GM19025 (cell line): ENCODE data around the gene APBA2.

Experiments used
- ATAC-seq: cut with Tn5 transposase; IDR thresholded peaks from one replicate; pipeline ENCODE4 v1.9.1; 2021; ENCODE audit warnings: mild to moderate bottlenecking, low read depth, moderate library complexity; ENCODE audit not compliant: unreplicated experiment

Gene APBA2

DNA sequence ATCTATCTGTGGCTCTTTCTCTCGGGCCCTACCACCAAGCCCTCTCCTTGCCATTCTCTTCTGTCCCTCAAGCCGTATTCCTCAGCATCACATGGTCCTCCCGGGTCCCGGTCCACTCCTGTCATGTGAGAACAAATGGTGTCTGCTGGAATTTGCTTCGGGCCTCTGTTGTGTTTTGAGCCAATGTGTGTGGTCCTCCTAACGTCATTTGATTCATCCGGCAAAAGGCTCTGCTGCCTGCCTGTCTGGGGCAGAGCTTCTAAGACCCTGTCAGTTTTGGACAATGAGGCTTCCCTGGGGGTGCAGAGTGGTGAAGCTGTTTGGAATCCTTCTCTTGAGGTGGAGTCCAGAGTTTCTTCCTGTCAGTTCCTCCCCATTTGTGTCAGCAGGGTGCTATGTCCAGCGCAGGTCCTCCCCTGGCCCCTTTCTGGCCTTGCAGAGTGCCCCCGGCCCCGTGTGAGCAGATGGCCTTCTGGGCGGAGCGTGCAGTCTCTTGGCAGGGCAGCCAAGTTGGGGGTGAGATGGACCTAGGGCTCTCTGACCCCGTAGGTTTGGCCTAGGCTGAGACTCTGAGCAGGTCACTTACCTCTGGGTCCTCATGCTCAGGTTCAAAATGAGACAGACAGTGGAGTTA is 93.6 kb downstream of the APBA2 start:
- ATAC-seq = no peak

DNA sequence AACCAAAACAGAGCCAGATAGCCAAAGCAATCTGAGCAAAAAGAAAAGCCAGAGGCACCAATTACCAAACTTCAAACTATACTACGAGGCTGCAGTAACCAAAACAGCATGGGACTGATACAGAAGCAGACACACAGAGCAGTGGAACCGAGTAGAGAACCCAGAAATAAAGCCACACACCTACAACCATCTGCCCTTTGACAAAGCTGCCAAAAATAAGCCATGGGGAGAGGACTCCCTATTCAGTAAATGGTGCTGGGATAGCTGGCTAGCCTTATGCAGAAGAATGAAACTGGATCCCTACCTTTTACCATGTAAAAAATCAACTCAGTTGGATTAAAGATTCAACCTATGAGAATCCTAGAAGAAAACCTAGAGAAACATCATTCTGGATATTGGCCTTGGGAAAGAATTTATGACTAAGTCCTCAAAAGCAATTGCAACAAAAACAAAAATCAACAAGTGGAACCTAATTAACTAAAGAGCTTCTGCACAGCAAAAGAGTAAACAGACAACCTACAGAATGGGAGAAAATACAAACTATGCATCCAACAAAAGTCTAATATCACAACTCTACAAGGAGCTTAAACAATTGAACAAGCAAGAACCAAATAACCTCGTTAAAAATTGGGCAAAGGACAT is 95.1 kb downstream of the APBA2 start:
- ATAC-seq = no peak

DNA sequence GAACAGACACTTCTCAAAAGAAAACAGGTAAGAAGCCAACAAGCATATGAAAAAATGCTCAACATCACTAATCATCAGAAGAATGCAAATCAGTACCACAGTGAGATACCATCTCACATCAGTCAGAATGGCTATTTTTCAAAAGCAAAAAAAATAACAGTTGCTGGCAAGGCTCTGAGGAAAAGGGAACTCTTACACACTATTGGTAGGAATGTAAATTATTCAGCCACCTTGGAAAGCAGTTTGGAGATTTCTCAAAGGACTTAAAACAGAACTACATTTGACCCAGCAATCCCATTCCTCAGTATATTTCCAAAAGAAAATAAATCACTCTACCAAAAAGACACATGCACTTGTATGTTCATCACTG is 95.6 kb downstream of the APBA2 start:
- ATAC-seq = no peak

DNA sequence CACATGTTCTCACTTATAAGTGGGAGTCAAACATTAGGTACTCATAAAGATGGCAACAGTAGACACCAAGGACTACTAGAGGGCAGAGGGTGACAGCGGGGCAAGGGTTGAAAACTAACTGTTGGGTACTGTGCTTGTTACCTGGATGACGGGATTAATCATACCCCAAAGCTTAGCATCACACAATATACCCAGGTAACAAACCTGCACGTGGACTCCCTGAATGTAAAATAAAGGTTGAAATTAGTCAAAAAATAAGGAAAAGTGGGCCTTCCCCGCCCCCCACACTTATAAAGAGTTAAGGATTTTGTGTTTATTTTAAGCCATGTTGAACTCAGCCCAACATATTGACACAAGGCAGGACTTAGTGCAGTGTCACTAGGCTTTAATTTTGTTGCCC is 96.1 kb downstream of the APBA2 start:
- ATAC-seq = no peak

DNA sequence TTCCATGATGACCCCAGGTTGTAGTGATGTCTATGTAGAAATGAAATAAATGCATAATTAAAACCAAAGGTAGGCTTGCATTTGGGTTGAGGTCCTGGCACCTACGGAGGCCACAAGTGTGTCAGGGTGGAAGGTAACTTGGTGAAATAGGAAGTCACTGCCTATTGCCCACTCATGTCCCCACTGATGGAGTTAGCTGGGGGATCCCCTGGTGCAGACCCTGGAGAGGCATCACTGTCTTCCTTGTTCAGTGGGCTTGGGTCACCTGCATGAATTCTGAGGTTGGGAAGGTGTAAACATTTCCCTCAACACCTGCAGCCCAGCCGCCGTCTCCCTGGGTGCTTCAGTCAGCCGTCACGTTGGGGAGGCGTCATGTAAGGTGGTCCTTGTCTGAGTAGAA is 97.1 kb downstream of the APBA2 start:
- ATAC-seq = no peak

DNA sequence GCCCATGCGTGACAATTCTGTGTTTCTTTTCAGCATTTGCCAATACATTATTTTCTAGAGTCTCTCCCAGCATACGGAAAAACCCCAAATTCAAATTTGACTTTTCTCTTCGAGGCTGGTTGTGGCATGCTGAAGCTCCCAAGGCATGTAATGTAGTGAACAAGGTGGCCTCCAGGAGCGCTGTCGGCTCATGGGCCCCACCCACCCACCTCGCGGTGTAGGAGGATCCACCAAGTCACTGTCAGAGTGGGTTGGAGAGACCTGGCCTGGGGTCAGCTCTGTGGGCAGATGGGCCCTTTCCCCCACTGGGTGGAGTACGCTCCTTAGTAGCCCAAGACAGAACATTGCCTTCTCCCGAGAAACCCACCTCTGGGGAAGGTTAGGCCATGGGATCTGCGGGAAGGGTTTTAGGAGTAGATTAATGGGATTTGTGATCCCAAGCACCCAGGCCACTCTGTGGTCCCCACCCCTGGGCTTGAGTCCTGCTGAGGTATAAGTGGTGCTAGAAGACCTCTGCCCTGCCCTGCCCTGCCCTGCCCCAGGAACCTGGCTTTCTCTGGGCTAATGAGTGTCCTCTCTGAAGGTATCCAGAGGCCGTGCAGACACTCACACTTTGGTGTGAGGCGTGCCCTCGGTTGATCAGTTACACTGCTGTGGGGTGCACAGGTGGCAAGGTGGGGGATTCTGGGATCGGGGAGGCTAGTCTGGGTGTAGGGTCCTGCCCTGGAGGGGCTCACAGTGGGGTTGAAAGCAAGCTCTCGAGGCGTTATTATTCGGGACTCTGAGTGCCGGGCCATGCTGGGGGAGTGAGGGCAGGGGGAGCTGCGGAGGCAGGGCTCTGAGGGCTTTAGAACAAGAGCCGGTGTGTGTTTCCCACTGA is 97.9 kb downstream of the APBA2 start:
- no peak for ATAC-seq

DNA sequence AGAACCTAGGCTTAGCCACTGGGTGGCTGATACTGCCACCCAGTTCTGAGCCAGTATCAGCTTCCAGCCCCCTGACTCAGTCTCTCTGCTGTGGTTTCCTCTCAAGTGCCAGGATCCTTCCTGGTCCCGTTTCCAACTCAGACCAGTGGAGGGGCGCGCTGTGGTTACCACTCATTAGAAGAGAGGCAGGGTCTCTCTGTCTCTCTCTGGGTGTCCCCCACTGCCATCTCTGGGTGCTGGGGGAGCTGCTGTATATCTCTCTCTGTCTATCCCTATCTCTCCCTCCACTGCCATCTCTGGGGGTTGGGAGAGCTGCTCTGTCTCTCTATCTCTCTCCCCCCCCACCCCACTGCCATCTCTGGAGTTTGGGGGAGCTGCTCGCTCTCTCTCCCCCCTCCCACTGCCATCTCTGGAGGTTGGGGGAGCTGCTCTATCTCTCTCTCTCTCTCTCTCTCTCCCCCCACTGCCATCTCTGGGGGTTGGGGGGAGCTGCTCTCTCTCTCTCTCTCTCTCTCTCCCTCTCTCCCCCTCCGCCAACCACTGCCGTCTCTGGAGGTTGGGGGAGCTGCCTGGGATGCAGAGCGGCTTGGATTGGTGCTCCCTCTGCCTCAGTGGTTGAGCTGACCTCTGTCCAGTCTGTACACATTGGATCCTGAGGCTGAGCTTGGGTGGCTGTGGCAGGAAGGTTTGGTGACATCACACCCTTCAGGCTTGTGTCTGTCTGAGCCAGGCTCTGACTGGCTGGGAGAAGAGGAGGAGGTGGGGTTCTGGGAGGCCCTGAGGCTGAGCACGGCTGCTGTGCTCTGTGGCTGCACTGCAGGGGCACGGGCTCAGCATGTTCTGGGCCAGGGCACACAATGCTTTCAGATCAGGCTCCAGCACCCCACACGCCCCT is 98.9 kb downstream of the APBA2 start:
- ATAC-seq = no peak

DNA sequence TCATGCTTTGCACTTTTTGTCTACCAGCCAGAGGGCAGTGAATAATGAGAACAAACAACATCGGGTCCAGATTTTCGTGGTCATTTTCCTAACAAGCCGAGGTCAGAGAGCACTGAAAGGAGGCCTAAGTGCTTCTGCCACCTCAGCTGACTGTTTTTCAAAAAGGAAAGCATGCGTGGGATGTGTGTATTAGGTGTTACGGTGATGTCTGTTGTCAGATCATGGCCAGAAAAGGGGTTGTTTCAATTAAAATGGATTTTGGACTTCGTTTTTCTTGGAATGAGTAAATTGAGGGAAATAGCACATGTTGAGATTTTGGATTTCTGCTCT is 99.5 kb downstream of the APBA2 start:
- ATAC-seq = no peak

DNA sequence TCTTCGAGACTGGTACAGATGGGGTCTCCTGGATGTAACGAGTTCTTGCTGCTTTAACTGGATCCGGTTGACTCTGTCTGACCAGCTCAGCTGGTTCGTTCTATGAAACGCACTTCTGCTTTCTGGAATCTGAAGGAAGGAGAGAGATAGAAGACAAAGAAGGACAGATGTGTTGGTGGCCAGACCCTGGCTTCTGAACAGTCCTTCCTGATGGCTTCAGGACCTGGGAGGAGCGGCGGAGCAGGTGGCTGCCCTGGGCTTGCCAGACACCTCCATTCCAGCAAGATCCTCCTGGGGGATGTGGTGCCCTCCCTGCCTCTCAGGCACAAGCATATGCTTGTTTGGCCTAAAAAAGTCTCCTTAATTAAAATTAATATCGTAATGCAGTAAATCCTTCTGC is 99.9 kb downstream of the APBA2 start:
- ATAC-seq = no peak

DNA sequence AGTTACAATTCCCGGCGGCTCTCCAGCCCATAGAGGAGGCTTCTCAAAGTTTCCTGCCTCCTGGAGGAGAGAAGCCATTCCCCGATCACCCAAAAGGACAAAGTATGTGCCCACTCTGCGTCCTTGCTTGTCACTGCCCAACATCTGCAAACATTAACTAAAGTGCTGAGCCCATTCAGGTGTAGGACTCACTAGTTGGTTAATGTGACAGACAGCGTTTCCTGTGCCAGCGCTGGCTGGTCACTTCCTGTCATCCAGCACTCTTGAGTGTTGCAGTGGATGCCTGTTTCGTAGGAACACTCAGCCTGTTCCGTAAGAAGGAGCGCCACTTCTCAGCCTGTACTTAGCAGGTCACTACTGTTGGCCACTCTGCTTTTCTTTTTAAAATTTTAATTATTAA is 100.3 kb downstream of the APBA2 start:
- ATAC-seq = no peak

DNA sequence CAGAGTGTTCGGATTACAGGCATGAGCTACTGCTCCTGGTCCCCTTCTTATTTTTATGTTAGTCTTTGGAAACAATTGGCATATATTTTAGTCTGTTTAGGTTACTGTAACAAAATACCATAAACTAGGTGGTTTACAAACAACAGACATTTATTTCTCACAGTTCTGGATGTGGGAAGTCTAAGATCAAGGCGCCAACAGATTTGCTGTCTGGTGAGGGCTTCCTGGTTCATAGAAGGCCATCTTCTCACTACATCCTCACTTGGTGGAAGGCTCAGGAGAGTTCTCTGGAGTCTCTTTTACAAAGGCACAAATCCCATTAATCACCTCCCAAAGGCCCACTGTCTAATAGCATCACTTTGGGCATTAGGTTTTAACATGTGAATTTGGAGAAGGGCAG is 101.0 kb downstream of the APBA2 start:
- ATAC-seq = no peak

DNA sequence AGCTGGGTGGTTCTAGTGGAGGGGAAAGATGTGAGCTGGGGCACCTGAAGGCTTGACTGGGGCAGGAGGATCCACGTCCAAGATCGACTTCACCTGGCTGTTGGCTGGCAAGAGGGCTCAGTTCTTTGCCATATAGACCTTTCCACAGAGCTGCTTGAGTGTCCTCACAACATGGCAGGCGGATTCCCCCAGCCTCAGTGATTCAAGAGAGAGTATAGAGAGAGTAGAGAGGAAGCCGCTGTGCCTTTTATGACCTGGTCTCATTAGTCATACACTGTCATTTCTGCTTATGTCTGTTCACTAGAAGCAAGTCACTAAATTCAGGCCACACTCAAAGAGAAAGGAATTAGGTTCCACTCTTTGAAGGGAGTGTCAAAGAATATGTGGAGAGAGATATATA is 101.6 kb downstream of the APBA2 start:
- no peak for ATAC-seq

DNA sequence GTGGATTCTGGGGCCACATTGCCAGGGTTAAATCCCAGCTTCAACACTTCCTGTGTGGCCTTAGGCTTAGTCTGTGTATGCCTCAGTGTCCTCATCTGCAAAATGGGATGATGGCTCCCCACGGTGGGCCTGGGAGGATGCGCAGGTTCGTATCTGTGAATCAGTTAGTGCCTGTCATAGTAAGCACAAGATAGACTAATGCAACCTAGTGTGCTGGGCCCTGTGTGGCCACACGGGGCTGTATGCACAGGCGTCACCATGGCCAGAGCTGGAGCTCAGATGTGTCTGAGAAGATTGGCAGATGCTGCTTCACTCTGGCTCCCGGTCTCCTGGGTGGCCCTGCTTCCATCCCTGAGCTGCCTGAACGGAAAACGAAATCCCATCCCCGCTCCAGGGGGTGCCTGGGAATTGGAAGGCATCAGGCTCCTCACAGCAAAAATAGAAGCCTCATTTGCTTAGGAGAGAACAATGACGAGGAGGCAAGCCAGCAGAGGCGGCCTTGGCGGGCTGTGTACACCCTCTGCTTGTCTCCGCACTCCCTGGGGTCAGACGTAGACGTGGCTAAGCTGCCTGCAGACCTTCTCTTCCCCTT is 103.6 kb downstream of the APBA2 start:
- no peak for ATAC-seq

DNA sequence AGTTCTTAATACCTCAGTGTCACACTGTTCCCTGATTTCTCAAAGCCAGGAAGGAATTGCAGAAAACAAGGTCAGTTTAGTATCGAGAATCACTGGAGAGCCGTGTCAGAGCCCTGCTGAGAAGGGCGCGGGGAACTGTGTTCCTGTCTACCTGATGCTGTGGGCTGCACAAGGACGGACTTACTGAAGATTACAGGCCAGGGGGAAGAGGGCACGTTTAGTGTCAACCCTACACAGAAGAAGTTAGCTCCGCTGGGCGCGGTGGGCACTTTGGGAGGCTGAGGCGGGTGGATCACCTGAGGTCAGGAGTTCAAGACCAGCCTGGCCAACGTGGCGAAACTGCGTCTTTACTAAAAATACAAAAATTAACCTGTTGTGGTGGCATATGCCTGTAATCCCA is 104.1 kb downstream of the APBA2 start:
- ATAC-seq = no peak

DNA sequence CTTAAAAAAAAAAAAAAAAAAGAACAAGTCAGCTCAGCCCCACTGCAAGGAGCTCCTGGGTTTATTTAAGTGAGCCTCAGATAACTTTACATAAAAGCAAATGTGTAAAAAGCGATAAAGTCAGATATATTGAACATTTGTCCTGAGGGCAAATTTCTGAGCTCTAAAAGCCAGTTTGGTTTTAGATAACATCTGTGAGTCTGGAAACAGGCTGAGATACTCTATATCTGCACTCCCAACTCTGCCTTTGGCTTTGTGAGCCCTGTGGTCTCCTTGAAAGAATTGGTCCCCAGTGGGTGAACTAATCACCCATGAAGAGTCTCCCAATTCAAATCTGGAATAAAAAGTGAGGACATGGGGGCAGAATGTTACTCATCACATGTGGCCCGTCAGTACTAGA is 104.6 kb downstream of the APBA2 start:
- no peak for ATAC-seq

DNA sequence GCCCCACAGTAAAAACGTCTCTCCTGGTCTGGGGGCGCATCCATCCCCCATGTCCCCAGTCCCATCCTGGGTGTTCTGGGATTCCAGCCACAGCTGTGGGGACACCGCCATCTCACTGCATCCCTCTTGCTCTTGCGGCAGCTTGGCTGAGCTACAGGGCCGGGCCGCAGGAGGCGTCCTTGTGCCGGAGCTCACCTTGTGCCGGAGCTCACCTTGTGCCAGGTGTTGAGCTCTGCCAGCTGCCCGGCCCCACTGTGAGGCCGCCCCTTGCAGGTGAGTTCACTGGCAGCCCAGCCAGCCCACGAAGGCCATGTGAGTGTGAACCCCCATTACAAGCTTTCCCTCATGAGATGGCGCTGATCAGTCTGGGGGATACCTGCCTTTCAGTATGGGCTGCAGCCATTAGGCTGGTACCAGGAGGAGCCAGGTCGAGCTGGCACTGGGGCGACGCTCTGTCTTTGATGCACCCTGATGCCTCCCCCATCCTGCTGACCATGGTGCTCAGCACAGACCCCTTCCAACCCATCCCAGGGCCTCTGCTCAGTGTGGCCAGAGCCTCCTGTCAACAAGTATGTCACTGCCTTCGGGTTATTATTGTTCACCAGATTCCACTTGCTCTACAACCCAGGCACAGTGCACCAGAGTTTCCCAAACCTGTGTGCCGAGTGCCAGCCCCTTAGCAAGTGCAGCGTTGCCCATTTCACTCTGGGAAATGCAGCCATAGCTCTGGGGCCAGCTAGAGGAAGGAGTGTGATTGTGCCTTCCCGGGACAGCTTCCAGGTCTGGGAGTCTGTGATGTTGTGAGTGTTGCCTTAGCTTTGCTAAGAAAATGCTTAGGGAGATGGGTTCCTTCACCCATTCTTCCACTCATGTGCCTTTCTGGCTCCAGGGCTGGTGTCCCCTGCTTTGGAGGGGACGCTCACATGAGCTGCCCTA is 105.7 kb downstream of the APBA2 start:
- ATAC-seq = no peak

DNA sequence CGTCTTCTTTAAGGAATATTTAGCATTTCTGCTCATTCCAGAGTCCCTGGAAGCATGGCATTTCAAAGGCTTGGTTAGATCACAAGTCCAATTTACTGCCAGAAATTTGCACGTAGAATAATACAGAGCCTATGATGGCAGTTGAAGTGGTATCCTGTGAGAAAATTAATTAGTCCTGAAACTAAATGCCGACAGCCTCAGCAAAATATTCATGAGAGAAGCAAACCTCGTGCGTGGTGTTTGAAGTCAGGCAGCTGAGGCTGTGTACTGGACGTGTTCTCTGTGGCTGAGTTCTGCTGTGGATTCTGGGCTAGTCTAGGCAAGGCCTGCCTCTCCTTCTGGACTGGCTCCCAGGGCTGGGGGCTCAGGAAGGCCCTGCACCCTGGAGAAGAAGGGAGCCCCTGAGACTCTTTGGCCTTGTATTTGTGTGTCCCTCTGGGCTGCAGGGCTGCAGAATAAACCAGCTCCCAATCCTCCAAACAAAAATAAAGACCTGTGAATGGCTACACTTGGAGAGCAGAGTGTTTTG is 106.6 kb downstream of the APBA2 start:
- ATAC-seq = no peak

DNA sequence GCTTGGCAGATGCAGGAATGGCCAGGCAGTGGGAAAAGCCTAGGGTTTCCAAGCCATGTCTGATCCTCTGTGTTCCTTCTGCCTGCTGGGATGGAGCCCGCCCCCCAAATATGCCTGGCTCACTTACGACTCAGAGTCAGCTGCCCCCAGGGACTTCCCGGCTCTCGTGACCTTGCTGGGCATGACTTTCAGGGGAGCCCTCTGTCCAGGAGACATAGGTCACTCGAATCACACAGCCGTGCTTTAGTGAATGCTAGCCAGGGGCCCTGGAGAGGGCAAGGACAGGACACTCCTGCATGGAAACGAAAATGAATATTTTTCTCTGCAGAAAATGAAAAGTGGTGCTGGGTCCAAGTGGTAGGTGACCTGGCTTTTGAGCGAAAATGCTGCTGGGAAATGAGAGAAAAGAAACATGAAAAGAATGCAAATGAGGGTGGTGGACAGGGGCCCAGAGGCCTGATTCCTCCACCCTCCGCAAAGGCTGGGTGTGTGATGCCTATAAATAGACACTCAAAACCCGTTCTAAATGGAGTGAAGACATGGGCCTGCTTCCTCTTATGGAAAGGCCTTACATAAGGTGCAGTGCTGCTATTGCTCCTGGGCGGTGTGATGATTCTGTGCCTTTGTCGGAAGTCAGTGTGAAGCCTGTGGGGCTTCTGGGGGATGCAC is 107.4 kb downstream of the APBA2 start:
- no peak for ATAC-seq

DNA sequence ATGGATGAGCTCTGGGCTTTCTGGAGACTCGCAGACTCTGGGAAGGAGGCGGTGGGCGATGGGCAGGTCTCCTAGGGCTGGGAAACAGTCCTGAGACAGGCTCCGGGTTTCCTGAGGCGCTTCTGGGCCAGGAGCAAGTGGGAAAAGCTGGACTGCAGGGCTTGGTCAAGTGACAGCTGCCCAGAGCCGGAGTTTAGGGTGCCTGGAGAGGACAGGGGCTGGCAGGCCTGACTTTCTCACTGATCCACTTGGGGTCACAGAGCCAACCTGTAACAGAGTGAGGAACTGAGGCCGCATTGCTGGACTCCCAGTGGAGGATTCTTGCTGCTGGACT is 107.9 kb downstream of the APBA2 start:
- ATAC-seq = no peak
